ENCODE results near the gene CRX.
"Not testable (repeated sequence)": the region's sequence is repeated elsewhere in the genome, so short reads cannot be mapped to it uniquely, and the experiment has no call there.

Gene CRX

DNA sequence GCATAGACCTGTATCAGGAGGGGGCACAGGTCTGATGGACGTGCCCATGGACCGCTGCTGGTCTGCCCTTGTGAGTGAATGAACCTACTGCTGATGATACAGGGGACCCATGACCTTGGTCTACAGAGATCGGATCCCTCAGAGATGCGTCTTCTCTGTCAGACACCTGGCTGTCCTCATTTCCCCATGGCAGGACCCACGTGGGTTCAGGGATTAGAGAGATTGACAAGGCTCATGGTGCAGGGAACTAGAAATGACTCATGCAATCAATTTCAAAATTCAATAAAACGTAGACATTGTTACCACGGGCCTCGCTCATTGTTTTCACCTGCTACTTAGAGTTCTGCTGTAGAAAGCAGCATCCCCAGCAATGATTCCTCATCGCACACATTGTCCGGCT, 16.4 kb upstream of the CRX start:
- Histone ChIP-seq H3K9ac (ENCODE audit: low read depth, low read length) (no peak overlapping the region), H3K9me3 (ENCODE audit: insufficient read depth, low read depth, low read length) (0 out of 2 replicates have a peak, but pooled peaks cover 9% of the 10 kb centered on the region), H3K27ac (ENCODE audit: low read length) (no peak overlapping the region), H3K27me3 (ENCODE audit: insufficient read depth, low read length) (no peaks in the 10 kb centered on the region), H3K4me1 (ENCODE audit: insufficient read depth, low read length) (no peaks in the 10 kb centered on the region), H3K36me3 (ENCODE audit: insufficient read depth, low read depth, low read length) (no peaks in the 10 kb centered on the region), H3K4me3 (ENCODE audit: low read length) (no peak overlapping the region)

DNA sequence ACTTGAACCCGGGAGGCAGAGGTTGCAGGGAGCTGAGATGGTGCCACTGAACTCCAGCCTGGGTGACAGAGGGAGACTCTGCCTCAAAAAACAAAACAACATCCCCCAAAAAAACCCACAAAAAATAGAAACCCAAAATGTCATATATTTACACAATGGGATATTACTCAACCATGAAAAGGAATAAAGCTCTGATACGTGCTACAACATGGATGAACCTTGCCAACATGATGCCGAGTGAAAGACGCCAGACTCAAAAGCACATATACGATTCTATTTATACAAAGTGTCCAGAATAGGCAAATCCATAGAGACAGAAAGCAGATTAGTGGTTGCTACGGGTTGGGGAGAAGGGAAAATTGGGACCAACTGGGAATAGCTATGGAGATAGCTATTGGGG, 15.3 kb upstream of the CRX start:
- H3K4me1 ChIP-seq (ENCODE audit: insufficient read depth, low read length): no peaks in the 10 kb centered on the region
- 0 out of 2 replicates have a peak, but pooled peaks cover 3% of the 10 kb centered on the region for H3K9me3 ChIP-seq (ENCODE audit: insufficient read depth, low read depth, low read length)
- no peaks in the 10 kb centered on the region for H3K27me3 ChIP-seq (ENCODE audit: insufficient read depth, low read length)
- H3K27ac ChIP-seq (ENCODE audit: low read length): no peak overlapping the region
- no peak overlapping the region for H3K4me3 ChIP-seq (ENCODE audit: low read length)
- no peaks in the 10 kb centered on the region for H3K36me3 ChIP-seq (ENCODE audit: insufficient read depth, low read depth, low read length)
- no peak overlapping the region for H3K9ac ChIP-seq (ENCODE audit: low read depth, low read length)

DNA sequence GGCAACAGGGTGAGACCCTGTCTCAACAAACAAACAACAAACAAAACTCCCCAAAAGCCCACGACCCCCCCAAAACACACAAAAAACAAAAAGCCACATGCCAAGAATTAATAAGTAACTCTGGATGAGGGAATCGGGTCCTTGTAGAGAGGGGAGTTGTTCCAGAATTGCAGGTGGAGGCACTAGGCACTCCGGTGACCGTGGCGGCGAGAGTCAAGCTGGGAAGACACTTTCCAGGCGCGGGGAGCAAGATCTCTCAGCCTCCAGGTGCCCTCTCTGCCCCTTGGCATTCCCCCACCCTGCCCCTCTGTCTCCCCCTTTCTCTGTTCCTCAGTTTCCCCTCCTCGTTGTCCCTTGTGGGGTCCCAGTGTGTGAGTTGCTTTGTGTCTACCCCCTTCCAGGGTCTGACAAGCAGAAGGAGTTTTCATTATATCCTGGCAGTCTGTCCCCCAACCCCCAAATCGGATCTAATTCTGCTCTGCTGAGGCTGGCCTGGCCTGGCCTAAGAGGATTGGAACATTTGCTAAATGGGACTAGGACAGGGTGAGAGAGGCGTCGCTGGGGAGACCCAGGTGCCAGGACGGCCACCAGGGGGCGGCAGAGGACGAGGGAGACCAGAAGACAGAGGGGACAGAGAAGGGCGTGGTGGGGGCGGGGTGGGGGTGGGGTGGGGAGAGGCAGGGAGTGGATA, 8.3 kb upstream of the CRX start:
- H3K9ac ChIP-seq (ENCODE audit: low read depth, low read length): no peak overlapping the region
- no peak overlapping the region for H3K27ac ChIP-seq (ENCODE audit: low read length)
- H3K27me3 ChIP-seq (ENCODE audit: insufficient read depth, low read length): no peaks in the 10 kb centered on the region
- H3K4me1 ChIP-seq (ENCODE audit: insufficient read depth, low read length): no peaks in the 10 kb centered on the region
- H3K36me3 ChIP-seq (ENCODE audit: insufficient read depth, low read depth, low read length): no peaks in the 10 kb centered on the region
- H3K9me3 ChIP-seq (ENCODE audit: insufficient read depth, low read depth, low read length): no peaks in the 10 kb centered on the region
- H3K4me3 ChIP-seq (ENCODE audit: low read length): no peak overlapping the region

DNA sequence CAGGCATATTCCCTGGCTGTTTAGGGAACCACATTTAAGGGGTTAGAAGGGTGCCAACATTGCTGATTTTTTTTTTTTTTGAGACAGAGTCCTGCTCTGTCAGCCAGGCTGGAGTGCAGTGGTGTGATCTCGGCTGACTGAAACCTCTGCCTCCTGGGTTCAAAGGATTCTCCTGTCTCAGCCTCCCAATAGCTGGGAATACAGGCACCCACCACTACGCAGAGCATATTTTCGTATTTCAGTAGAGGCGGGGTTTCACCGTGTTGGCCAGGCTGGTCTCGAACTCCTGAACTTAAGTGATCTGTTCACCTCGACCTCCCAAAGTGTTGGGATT, 7.8 kb upstream of the CRX start:
- H3K9me3 ChIP-seq (ENCODE audit: insufficient read depth, low read depth, low read length): no peaks in the 10 kb centered on the region
- no peak overlapping the region for H3K9ac ChIP-seq (ENCODE audit: low read depth, low read length)
- H3K36me3 ChIP-seq (ENCODE audit: insufficient read depth, low read depth, low read length): no peaks in the 10 kb centered on the region
- H3K4me1 ChIP-seq (ENCODE audit: insufficient read depth, low read length): no peaks in the 10 kb centered on the region
- H3K27me3 ChIP-seq (ENCODE audit: insufficient read depth, low read length): no peaks in the 10 kb centered on the region
- no peak overlapping the region for H3K4me3 ChIP-seq (ENCODE audit: low read length)
- no peak overlapping the region for H3K27ac ChIP-seq (ENCODE audit: low read length)

DNA sequence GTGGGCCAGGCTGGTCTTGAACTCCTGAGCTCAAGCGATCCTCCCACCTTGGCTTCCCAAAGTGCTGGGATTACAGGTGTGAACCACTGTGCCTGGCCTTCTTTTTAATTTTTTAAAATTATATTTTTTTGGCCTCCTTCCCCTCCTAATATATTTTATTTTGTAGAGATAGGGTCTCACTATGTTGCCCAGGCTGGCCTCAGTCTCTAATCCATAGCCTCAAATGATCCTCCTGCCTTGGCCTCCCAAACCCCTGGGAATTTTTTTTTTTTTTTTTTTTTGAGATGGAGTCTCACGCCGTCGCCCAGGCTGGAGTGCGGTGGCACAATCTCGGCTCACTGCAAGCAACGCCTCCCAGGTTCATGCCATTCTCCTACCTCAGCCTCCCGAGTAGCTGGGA, 5.5 kb upstream of the CRX start:
- H3K27ac ChIP-seq (ENCODE audit: low read length); H3K9ac ChIP-seq (ENCODE audit: low read depth, low read length); H3K9me3 ChIP-seq (ENCODE audit: insufficient read depth, low read depth, low read length); H3K4me3 ChIP-seq (ENCODE audit: low read length); H3K36me3 ChIP-seq (ENCODE audit: insufficient read depth, low read depth, low read length); H3K27me3 ChIP-seq (ENCODE audit: insufficient read depth, low read length): not testable (repeated sequence)
- H3K4me1 ChIP-seq (ENCODE audit: insufficient read depth, low read length): peaks cover 13% of the 10 kb centered on the region

DNA sequence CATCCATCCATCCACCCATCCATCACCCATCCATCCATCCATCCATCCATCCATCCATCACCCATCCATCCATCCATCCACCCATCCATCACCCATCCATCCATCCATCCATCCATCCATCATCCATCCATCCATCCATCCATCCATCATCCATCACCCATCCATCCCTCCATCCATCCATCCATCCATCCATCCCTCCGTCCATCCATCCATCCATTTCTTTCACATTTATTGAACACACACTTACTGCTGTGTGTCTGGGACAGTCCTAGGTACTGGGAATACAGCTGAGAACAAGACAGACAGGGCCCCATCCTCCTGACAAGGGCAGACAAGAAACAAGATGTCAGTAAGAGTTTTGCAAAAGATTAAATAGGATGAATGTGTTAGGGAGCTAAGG, 3.5 kb upstream of the CRX start:
- H3K36me3 ChIP-seq (ENCODE audit: insufficient read depth, low read depth, low read length); H3K9ac ChIP-seq (ENCODE audit: low read depth, low read length); H3K27me3 ChIP-seq (ENCODE audit: insufficient read depth, low read length); H3K9me3 ChIP-seq (ENCODE audit: insufficient read depth, low read depth, low read length); H3K27ac ChIP-seq (ENCODE audit: low read length); H3K4me3 ChIP-seq (ENCODE audit: low read length): not testable (repeated sequence)
- H3K4me1 ChIP-seq (ENCODE audit: insufficient read depth, low read length): peaks cover 13% of the 10 kb centered on the region

DNA sequence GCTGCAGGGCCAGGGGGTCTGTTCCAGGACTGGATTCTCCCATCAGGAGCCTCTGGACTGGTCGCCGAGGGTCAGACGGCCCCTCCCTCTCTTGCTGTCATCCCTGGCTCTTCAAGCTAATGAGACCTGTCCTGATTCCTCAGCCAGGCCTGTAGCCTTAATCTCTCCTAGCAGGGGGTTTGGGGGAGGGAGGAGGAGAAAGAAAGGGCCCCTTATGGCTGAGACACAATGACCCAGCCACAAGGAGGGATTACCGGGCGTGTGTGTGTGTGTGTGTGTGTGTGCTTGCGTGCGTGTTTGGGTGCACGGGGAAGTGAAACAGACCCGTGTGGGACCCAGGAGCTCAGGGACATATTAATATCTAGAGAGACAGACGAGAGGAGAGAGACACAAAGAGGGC, 1.9 kb upstream of the CRX start:
- Histone ChIP-seq H3K4me3 (ENCODE audit: low read length) (peak overlapping the region; percentile 49; the same call in 1 of the 2 replicates), H3K9ac (ENCODE audit: low read depth, low read length) (peak overlapping the region; percentile 38; the same call in 1 of the 2 replicates), H3K27me3 (ENCODE audit: insufficient read depth, low read length) (no peaks in the 10 kb centered on the region), H3K36me3 (ENCODE audit: insufficient read depth, low read depth, low read length) (no peaks in the 10 kb centered on the region), H3K4me1 (ENCODE audit: insufficient read depth, low read length) (peaks cover 13% of the 10 kb centered on the region), H3K9me3 (ENCODE audit: insufficient read depth, low read depth, low read length) (no peaks in the 10 kb centered on the region), H3K27ac (ENCODE audit: low read length) (no peak overlapping the region)

DNA sequence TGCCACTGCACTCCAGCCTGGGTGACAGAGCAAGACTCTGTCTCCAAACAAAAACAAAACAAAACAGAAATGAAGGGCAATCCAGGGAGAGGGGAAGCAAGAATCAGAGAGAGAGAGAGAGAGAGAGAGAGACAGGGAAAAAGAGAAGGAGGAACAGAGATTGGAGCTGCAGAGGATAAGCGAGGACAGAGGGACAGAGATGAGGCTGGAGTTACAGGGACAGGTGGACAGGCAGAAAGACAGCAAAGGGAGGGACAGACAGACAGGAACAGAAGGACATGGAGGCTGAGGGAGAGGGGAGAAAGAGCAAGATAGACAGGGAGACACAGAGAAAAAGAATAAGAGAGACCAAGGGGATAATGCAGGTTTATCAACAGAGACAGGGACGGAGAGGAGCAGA, 1.3 kb upstream of the CRX start:
- no peaks in the 10 kb centered on the region for H3K36me3 ChIP-seq (ENCODE audit: insufficient read depth, low read depth, low read length)
- no peak overlapping the region; the same call in 1 of the 2 replicates for H3K4me3 ChIP-seq (ENCODE audit: low read length)
- no peak overlapping the region for H3K27ac ChIP-seq (ENCODE audit: low read length)
- H3K27me3 ChIP-seq (ENCODE audit: insufficient read depth, low read length): no peaks in the 10 kb centered on the region
- H3K9me3 ChIP-seq (ENCODE audit: insufficient read depth, low read depth, low read length): no peaks in the 10 kb centered on the region
- peak overlapping the region; percentile 38; the same call in 1 of the 2 replicates for H3K9ac ChIP-seq (ENCODE audit: low read depth, low read length)
- H3K4me1 ChIP-seq (ENCODE audit: insufficient read depth, low read length): peaks cover 13% of the 10 kb centered on the region

DNA sequence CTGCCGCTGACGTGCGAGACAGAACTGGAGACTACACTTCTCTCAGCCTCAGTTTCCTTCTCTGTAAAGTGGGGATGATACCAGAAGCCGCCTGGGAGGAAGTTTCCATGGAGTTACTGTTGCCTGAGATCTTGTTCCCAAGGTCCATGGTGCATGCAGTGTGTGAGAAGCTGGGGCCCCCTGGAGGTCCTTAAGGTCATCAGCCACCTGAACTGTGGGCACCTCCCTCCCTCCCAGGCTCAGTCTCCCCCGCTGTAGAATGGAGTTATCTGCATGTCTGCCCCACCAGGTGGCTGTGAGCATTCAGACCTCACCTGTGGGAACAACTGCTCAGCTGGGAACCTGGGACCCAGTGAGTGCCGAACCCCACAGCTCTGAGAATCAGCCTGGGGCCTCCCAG, 2.7 kb downstream of the CRX start:
- Histone ChIP-seq H3K4me1 (ENCODE audit: insufficient read depth, low read length) (peaks cover 18% of the 10 kb centered on the region), H3K9me3 (ENCODE audit: insufficient read depth, low read depth, low read length) (no peaks in the 10 kb centered on the region), H3K9ac (ENCODE audit: low read depth, low read length) (no peak overlapping the region), H3K27ac (ENCODE audit: low read length) (no peak overlapping the region), H3K4me3 (ENCODE audit: low read length) (no peak overlapping the region), H3K36me3 (ENCODE audit: insufficient read depth, low read depth, low read length) (no peaks in the 10 kb centered on the region), H3K27me3 (ENCODE audit: insufficient read depth, low read length) (no peaks in the 10 kb centered on the region)

DNA sequence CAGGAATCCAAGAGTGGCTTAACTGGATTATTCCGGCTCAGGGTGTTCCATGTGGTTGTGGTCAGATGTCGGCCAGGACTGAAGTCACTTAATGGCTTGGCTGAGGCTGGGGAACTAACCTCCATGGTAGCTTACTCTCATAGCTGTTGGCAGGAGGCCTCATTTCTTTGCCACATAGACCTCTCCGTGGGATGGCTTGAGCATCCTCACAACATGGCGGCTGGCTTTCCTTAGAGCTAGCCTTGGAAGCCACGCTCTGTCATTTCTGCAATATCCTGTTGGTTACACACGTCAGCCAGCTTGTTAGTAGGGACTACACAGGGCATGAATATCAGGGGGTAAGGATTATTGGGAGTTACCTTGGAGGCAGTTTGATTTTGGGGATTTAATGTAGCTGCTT, 5.1 kb downstream of the CRX start:
- no peak overlapping the region for H3K4me3 ChIP-seq (ENCODE audit: low read length)
- H3K27ac ChIP-seq (ENCODE audit: low read length): no peak overlapping the region
- H3K27me3 ChIP-seq (ENCODE audit: insufficient read depth, low read length): no peaks in the 10 kb centered on the region
- H3K9me3 ChIP-seq (ENCODE audit: insufficient read depth, low read depth, low read length): no peaks in the 10 kb centered on the region
- H3K36me3 ChIP-seq (ENCODE audit: insufficient read depth, low read depth, low read length): no peaks in the 10 kb centered on the region
- peaks cover 7% of the 10 kb centered on the region; the same call in 1 of the 2 replicates for H3K4me1 ChIP-seq (ENCODE audit: insufficient read depth, low read length)
- H3K9ac ChIP-seq (ENCODE audit: low read depth, low read length): no peak overlapping the region

DNA sequence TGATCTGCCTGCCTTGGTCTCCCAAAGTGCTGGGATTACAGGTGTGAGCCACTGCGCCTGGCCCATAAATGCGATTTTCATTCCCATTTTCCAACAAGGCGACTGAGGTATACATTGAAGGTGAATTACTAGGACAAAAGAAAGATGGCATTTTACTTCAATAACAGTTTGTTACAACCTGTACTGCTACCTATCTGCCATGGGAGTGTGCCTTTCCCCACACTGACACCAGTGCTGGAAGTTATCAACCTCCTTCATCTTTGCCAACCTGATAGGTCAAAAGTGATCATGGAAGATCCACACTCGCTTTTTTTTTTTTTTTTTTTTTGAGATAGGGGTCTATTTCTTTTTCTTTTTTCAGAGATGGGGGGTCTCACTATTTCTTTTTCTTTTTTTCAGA, 11.0 kb downstream of the CRX start:
- no peaks in the 10 kb centered on the region for H3K36me3 ChIP-seq (ENCODE audit: insufficient read depth, low read depth, low read length)
- no peak overlapping the region for H3K9ac ChIP-seq (ENCODE audit: low read depth, low read length)
- H3K9me3 ChIP-seq (ENCODE audit: insufficient read depth, low read depth, low read length): no peaks in the 10 kb centered on the region
- peaks cover 7% of the 10 kb centered on the region; the same call in 1 of the 2 replicates for H3K4me1 ChIP-seq (ENCODE audit: insufficient read depth, low read length)
- H3K4me3 ChIP-seq (ENCODE audit: low read length): no peak overlapping the region
- H3K27ac ChIP-seq (ENCODE audit: low read length): no peak overlapping the region
- H3K27me3 ChIP-seq (ENCODE audit: insufficient read depth, low read length): no peaks in the 10 kb centered on the region

DNA sequence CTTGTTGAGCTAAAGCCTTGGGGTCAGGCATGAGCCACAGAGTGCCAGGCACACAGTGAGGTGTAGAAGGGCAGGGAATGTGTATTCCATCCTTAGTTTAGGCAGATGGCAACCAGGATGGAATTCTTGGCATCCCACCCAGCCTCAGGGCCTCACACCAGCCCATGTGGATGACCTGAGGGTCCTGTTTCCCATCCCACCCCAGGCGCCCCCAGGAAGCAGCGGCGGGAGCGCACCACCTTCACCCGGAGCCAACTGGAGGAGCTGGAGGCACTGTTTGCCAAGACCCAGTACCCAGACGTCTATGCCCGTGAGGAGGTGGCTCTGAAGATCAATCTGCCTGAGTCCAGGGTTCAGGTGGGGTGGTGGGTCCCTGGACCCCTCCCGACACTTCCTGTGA, 14.3 kb downstream of the CRX start:
- no peaks in the 10 kb centered on the region for H3K9me3 ChIP-seq (ENCODE audit: insufficient read depth, low read depth, low read length)

More for the DNA sequence above, 14.3 kb downstream of the CRX start:
- Histone ChIP-seq H3K9ac (ENCODE audit: low read depth, low read length) (no peak overlapping the region), H3K27me3 (ENCODE audit: insufficient read depth, low read length) (no peaks in the 10 kb centered on the region), H3K27ac (ENCODE audit: low read length) (no peak overlapping the region), H3K4me3 (ENCODE audit: low read length) (no peak overlapping the region), H3K36me3 (ENCODE audit: insufficient read depth, low read depth, low read length) (no peaks in the 10 kb centered on the region), H3K4me1 (ENCODE audit: insufficient read depth, low read length) (peaks cover 7% of the 10 kb centered on the region; the same call in 1 of the 2 replicates)

All from iPS-20b (cell line).